PC-3 (cell line): ENCODE data around the gene YPEL1. TPM values are rescaled to one million over a fixed set of nuclear protein-coding genes. Genes with fewer than 3 reads are reported as not detected.

Source experiments
- ATAC-seq: fragments of 200-7000 bp; cut with Tn5 transposase; 2 replicates; pipeline ENCODE4 v1.9.1; 2020; ENCODE audit warnings: mild to moderate bottlenecking, moderate library complexity
- BruUV-seq: library from RNA; stranded (reverse); fragments of 400-500 nt; replicated peaks from 2 replicates; lab custom pipeline; 2021; lab: Mats Ljungman, UMichigan
- CTCF ChIA-PET: fragments of 300-600 bp; sonication (Branson Sonifier 250); formaldehyde crosslinking; loops from one replicate; lab custom pipeline; 2022; ENCODE audit warnings: antibody characterized with exemption; lab: Charles Lee
- POLR2A ChIA-PET: fragments of 300-600 bp; sonication (Branson Sonifier 250); formaldehyde crosslinking; loops from one replicate; lab custom pipeline; 2022; ENCODE audit warnings: antibody characterized with exemption; ENCODE audit not compliant: unreplicated experiment; lab: Charles Lee
- DNase-seq: peaks from one replicate; pipeline ENCODE4 v3.0.0-alpha.2; 2015
- H2AFZ ChIP-seq: fragments of 300-600 bp; sonication (generic); 2 replicates; pipeline ENCODE4 v1.6.0; 2016; ENCODE audit warnings: antibody characterized with exemption, low read length
- H3F3A ChIP-seq: fragments of 300-600 bp; sonication (generic); one replicate; pipeline ENCODE4 v1.6.0; 2017; ENCODE audit warnings: antibody characterized with exemption, low read length, control low read depth, mild to moderate bottlenecking; ENCODE audit not compliant: unreplicated experiment
- H3K27ac ChIP-seq: fragments of 300-600 bp; sonication (generic); 2 replicates; pipeline ENCODE4 v1.5.1; 2016; ENCODE audit warnings: mild to moderate bottlenecking, low read length
- H3K27me3 ChIP-seq: fragments of 300-600 bp; sonication (generic); 2 replicates; pipeline ENCODE4 v1.6.1; 2016; ENCODE audit warnings: low read length, mixed read lengths
- H3K36me3 ChIP-seq: fragments of 300-600 bp; sonication (generic); 2 replicates; pipeline ENCODE4 v1.6.1; 2016; ENCODE audit warnings: low read depth, mixed run types, low read length, mixed read lengths
- H3K4me1 ChIP-seq: fragments of 300-600 bp; sonication (generic); 2 replicates; pipeline ENCODE4 v1.5.1; 2016; ENCODE audit warnings: low read length; ENCODE audit not compliant: insufficient read depth
- H3K4me2 ChIP-seq: fragments of 300-600 bp; sonication (generic); 2 replicates; pipeline ENCODE4 v1.6.0; 2016; ENCODE audit warnings: low read length
- H3K4me3 ChIP-seq: fragments of 300-600 bp; sonication (generic); 2 replicates; pipeline ENCODE4 v1.5.1; 2016; ENCODE audit warnings: mild to moderate bottlenecking, low read length, mixed read lengths
- H3K79me2 ChIP-seq: fragments of 300-600 bp; sonication (generic); 2 replicates; pipeline ENCODE4 v1.6.1; 2017; ENCODE audit warnings: low read length, mixed read lengths
- H3K9ac ChIP-seq: fragments of 300-600 bp; sonication (generic); 2 replicates; pipeline ENCODE4 v1.6.0; 2016; ENCODE audit warnings: mild to moderate bottlenecking, low read length
- H3K9me2 ChIP-seq: fragments of 300-600 bp; sonication (generic); replicated peaks from 2 replicates; pipeline ENCODE4 v1.6.1; 2016; ENCODE audit warnings: mixed run types, low read length, mixed read lengths
- H3K9me3 ChIP-seq: fragments of 300-600 bp; sonication (generic); 2 replicates; pipeline ENCODE4 v1.6.1; 2016; ENCODE audit warnings: low read length, mixed read lengths
- H4K20me1 ChIP-seq: fragments of 300-600 bp; sonication (generic); 2 replicates; pipeline ENCODE4 v1.6.1; 2016; ENCODE audit warnings: low read length, mixed read lengths
- EZH2 ChIP-seq: fragments of 300-600 bp; sonication (generic); IDR thresholded peaks from one replicate; pipeline ENCODE4 v1.6.1; 2017; ENCODE audit warnings: antibody characterized with exemption, mild to moderate bottlenecking, low read length; ENCODE audit not compliant: unreplicated experiment
- EZH2phosphoT487 ChIP-seq: fragments of 300-600 bp; sonication (generic); IDR thresholded peaks from 2 replicates; pipeline ENCODE4 v1.6.1; 2018; ENCODE audit warnings: mild to moderate bottlenecking, antibody characterized with exemption, low read length, borderline replicate concordance
- intact Hi-C: fragments of 100-400 bp; cut with micrococcal nuclease; formaldehyde crosslinking; loops from 2 replicates; pipeline ENCODE4 v1.9.0; 2023
- total RNA-seq: library from RNA; depleted of rRNA; stranded (reverse); fragments of >200 nt; gene quantifications from 2 replicates; pipeline ENCODE4 v1.2.3, GENCODE V29; 2014
- TF ChIP-seq, protein P1 (sequence below): fragments of 300-600 bp; sonication (generic); conservative IDR thresholded peaks from 2 replicates; pipeline ENCODE4 v1.5.1; 2017; ENCODE audit warnings: antibody characterized with exemption, low read depth, mild to moderate bottlenecking, low read length

The YPEL1 gene
- total RNA-seq, 1 experiment from 2014 or later: 3.2 TPM

DNA sequence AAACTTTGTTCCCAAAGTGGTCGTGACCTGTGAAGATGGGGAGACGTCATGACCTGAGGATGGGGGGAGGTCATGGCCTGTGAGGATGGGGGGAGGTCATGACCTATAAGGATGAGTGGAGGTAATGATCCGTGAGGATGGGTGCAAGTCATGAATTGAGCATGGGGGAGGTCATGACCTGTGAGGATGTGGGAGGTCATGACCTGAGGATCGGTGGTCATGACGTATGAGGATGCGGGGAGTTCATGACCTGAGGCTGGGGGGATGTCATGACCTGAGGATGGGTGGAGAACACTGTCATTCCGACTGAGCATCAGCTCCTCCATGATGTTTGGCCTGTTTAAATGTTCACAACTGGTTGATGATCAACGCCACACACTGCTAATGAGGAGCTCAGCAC is 25.9 kb downstream of the YPEL1 start:
- no peaks in the 10 kb centered on the region for H3K79me2 ChIP-seq
- TF ChIP-seq, protein P1, sequence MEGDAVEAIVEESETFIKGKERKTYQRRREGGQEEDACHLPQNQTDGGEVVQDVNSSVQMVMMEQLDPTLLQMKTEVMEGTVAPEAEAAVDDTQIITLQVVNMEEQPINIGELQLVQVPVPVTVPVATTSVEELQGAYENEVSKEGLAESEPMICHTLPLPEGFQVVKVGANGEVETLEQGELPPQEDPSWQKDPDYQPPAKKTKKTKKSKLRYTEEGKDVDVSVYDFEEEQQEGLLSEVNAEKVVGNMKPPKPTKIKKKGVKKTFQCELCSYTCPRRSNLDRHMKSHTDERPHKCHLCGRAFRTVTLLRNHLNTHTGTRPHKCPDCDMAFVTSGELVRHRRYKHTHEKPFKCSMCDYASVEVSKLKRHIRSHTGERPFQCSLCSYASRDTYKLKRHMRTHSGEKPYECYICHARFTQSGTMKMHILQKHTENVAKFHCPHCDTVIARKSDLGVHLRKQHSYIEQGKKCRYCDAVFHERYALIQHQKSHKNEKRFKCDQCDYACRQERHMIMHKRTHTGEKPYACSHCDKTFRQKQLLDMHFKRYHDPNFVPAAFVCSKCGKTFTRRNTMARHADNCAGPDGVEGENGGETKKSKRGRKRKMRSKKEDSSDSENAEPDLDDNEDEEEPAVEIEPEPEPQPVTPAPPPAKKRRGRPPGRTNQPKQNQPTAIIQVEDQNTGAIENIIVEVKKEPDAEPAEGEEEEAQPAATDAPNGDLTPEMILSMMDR: no peak
- TF ChIP-seq EZH2 (no peak), EZH2phosphoT487 (no peak)
- DNase-seq: no peak
- H3K27me3 ChIP-seq: no peaks in the 10 kb centered on the region
- no peak overlapping the region for H3K4me3 ChIP-seq
- POLR2A ChIA-PET: no interaction called here
- H3K36me3 ChIP-seq: no peaks in the 10 kb centered on the region
- ATAC-seq: no peak
- no peaks in the 10 kb centered on the region for H4K20me1 ChIP-seq
- H3K27ac ChIP-seq: no peak overlapping the region
- CTCF ChIA-PET: no interaction called here
- H2AFZ ChIP-seq: no peak overlapping the region
- H3K4me1 ChIP-seq: peaks cover 25% of the 10 kb centered on the region
- H3F3A ChIP-seq: no peaks in the 10 kb centered on the region
- BruUV-seq: no TSS peak
- H3K4me2 ChIP-seq: peak overlapping the region; percentile 44
- H3K9me3 ChIP-seq: no peaks in the 10 kb centered on the region
- H3K9ac ChIP-seq: no peak overlapping the region
- H3K9me2 ChIP-seq: no peaks in the 10 kb centered on the region
- intact Hi-C loops: no loop called here

DNA sequence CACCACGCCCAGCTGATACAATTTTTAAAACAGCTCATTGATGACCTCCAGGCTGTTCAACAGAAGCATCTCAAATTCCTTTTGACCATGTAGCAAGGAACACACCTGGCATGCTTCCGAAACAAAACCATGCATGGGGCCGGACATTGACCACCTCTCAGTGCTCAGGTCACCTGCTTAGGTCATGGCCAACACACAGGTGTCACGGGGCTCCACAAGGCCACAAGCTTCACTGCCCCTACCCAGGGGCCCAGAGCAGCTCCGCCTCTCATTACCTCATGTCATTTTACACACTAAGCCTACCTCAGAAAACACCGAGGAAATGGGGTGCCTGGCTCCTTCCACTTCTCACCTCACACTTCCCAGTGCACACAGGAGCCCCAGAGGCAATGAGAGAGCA is 26.6 kb downstream of the YPEL1 start:
- intact Hi-C loops: no loop called here
- H3K27ac ChIP-seq: no peak overlapping the region
- no peak overlapping the region for H2AFZ ChIP-seq
- H3F3A ChIP-seq: no peaks in the 10 kb centered on the region
- no peak overlapping the region for H3K9ac ChIP-seq
- H3K79me2 ChIP-seq: no peaks in the 10 kb centered on the region
- no TSS peak for BruUV-seq
- no peaks in the 10 kb centered on the region for H3K9me2 ChIP-seq
- ChIA-PET POLR2A (no interaction called here), CTCF (no interaction called here)
- H3K4me1 ChIP-seq: peaks cover 23% of the 10 kb centered on the region
- no peak for DNase-seq
- no peaks in the 10 kb centered on the region for H4K20me1 ChIP-seq
- TF ChIP-seq EZH2: no peak
- TF ChIP-seq, protein P1: no peak
- no peak for TF ChIP-seq EZH2phosphoT487
- no peaks in the 10 kb centered on the region for H3K9me3 ChIP-seq
- H3K27me3 ChIP-seq: no peaks in the 10 kb centered on the region
- no peak overlapping the region for H3K4me2 ChIP-seq
- no peaks in the 10 kb centered on the region for H3K36me3 ChIP-seq
- ATAC-seq: no peak
- H3K4me3 ChIP-seq: no peak overlapping the region

DNA sequence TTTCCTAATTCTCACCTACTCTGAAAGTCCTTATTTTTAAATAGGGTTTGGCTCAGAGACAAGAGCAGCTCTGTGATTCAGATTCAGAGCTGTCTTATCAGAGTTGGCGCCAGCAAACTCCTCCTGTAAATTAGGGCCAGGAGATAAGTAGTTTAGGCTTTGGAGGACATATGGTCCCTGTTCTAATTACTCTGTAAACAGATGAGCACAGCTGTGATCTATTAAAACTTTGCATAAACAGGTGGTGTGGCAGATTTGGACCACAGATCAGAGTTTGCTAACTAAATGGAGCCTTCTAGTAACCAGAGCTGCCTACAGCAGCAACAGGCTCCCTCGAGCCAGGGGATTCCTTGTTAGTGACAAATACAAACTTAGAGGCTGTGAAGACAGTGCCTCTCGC is 27.9 kb downstream of the YPEL1 start:
- CTCF ChIA-PET: no interaction called here
- Histone ChIP-seq H2AFZ (no peak overlapping the region), H3K4me1 (peaks cover 11% of the 10 kb centered on the region), H3K9me3 (no peaks in the 10 kb centered on the region), H3K9me2 (no peaks in the 10 kb centered on the region), H4K20me1 (no peaks in the 10 kb centered on the region), H3K79me2 (no peaks in the 10 kb centered on the region), H3K4me2 (no peak overlapping the region), H3K27me3 (no peaks in the 10 kb centered on the region), H3K27ac (no peak overlapping the region), H3K9ac (no peak overlapping the region), H3K36me3 (no peaks in the 10 kb centered on the region), H3F3A (no peaks in the 10 kb centered on the region), H3K4me3 (no peak overlapping the region)
- TF ChIP-seq, protein P1: no peak
- TF ChIP-seq EZH2 (no peak), EZH2phosphoT487 (no peak)
- intact Hi-C loops: no loop called here
- POLR2A ChIA-PET: interaction anchor here (0.6 kb wide), 2 partner anchors 9 to 64 kb away, joined by 10 to 14 read pairs; no protein-coding TSS in a partner anchor
- BruUV-seq: no TSS peak
- ATAC-seq: no peak
- DNase-seq: no peak
